KOPT-K1 (cell line): ENCODE results near the gene CORO2B.

Experiments used
- H3K27ac ChIP-seq: fragments of 200-600 bp; sonication (generic); 2 replicates; pipeline ENCODE4 v1.5.1; 2016; ENCODE audit warnings: antibody characterized with exemption, mild to moderate bottlenecking, low read depth, low read length; ENCODE audit not compliant: poor library complexity, severe bottlenecking
- H3K36me3 ChIP-seq: fragments of 200-600 bp; sonication (generic); 2 replicates; pipeline ENCODE4 v1.5.1; 2017; ENCODE audit warnings: antibody characterized with exemption, mild to moderate bottlenecking, low read length, moderate library complexity; ENCODE audit not compliant: insufficient read depth
- H3K9me3 ChIP-seq: fragments of 200-600 bp; sonication (generic); 2 replicates; pipeline ENCODE4 v1.5.1; 2017; ENCODE audit warnings: antibody characterized with exemption, low read length, mild to moderate bottlenecking; ENCODE audit not compliant: insufficient read depth, poor library complexity, severe bottlenecking

Gene CORO2B

DNA sequence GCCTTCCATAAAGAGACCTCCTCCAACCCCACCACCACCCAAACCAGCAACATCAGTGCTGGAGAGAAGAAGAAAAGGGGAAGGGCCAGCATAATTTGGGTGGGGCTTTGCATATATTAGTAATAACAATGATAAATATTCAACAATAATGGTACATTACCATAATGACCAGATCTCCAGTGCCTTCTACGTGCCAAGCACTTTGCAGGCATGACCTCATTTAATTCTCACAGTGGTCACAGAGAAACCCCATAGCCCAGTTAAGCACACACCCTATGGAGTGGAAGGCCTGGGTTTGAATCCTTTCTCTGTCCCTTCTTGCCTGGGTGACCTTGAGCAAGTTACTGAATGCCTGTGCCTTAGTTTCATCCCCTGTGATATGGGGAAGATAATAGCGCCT is 49.2 kb downstream of the CORO2B start:
- no peaks in the 10 kb centered on the region for H3K36me3 ChIP-seq

GRCh38 chr15:68629519-68630210 is 50.9 kb downstream of the CORO2B start:
- no peaks in the 10 kb centered on the region for H3K36me3 ChIP-seq
- no peak overlapping the region for H3K27ac ChIP-seq
- no peaks in the 10 kb centered on the region for H3K9me3 ChIP-seq

More for the DNA sequence above, 49.2 kb downstream of the CORO2B start:
- H3K27ac ChIP-seq: no peak overlapping the region
- no peaks in the 10 kb centered on the region for H3K9me3 ChIP-seq

GRCh38 chr15:68630211-68630555 is 51.4 kb downstream of the CORO2B start:
- Histone ChIP-seq H3K36me3 (no peaks in the 10 kb centered on the region), H3K9me3 (no peaks in the 10 kb centered on the region), H3K27ac (no peak overlapping the region)

DNA sequence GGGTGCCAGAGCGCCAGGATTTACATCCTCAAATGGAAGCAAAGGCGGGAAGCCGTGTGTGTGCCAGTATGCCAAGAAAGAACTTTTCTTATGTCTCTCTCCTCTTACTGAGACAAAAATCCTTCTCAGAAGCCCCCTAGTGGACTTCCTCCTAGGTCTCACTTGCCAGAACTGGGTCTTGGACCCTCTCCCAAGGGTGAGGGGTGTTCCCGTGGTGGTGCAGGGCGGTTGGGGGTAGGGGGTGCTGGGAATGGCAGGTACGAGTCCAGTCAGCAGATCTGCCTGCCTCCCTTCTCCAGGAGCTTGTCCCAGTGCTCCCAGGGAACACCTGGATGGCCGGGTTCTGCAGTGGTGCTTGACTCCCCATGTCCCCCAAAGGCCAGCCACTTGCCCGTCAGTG is 52.0 kb downstream of the CORO2B start:
- Histone ChIP-seq H3K27ac (no peak overlapping the region), H3K9me3 (no peaks in the 10 kb centered on the region), H3K36me3 (no peaks in the 10 kb centered on the region)

DNA sequence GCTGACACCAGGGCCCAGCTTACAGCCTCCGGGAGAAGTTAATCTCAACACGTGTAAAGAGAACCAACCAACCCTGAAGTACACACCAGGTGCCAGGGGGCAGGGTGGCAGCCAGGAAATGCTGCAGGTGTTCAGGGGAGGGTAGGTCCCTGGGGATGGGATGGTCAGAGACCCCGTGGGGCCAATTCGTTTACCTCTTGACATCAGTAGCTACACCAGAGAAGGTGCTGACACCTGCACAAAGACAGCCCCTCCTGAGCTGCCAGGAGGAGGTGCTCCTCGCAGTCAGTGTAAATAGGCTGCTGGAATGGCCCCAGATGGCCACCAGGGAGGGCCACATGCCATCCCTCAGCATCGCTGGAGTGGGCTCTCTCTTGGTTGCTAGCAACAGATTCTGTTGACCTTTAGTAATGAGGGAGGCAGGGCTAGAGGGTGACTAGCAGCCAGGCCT is 52.8 kb downstream of the CORO2B start:
- Histone ChIP-seq H3K36me3 (no peaks in the 10 kb centered on the region), H3K27ac (no peak overlapping the region), H3K9me3 (no peaks in the 10 kb centered on the region)

DNA sequence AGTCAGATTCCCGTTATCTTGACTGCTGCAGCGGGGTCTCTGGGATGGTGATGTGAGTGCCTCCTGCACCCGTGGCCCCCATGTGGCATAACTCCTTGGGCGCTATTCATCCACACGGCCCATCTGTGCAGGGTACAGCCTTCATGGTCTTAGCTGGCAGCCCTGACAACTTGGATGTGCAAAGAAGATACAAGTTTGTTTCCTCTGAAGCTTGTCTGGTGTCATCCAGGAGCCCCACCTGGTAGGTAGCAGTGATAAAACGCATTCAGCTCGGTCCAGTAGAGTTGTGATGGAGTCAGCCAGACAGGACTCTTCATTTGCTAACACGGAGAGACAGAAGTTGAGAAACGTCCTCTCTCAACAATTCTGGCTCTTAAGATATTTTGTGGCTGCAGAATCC is 53.3 kb downstream of the CORO2B start:
- no peaks in the 10 kb centered on the region for H3K36me3 ChIP-seq
- no peak overlapping the region for H3K27ac ChIP-seq

DNA sequence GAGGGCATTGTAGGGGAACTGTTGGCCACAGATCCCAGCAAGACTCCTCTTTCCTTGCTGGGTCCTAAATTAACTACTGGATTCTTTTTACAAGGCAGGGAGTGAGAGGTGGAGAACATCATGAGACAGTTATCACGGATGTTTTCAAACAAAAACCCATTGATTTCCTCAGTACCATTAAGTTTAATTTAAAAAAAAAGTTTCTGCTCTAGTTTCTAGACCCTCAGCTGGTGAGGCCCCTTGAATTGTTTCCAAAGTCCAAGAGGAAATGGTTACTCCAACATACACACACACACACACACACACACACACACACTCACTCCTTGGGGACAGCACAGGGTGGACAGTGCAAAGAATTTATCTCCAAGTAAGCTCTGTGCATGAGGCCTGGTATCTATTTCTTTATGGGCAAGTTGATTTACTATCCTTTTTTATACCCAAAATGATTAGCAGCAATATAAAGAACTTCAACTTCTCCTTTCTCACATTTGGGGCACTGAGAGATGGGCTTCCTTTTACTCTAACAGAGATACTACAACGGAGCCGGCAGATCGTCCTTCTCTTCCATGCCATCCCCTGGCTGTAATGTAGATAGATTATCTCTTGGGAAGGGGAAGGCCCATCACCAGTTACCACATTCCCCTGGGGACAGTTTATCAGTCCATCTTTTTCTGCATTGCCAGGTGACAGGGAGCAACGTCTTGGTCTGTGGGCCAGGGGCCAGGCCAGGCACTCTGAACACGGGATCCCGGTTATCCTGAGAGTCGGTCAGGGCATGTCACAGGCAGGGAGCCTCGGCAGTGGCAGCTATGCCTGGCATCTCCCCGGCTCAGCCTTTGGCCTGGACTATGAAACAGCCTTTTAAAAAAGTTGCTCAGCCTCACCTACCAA is 54.7 kb downstream of the CORO2B start:
- Histone ChIP-seq H3K36me3 (no peaks in the 10 kb centered on the region), H3K9me3 (no peaks in the 10 kb centered on the region), H3K27ac (no peak overlapping the region)

More for the DNA sequence above, 53.3 kb downstream of the CORO2B start:
- H3K9me3 ChIP-seq: no peaks in the 10 kb centered on the region

DNA sequence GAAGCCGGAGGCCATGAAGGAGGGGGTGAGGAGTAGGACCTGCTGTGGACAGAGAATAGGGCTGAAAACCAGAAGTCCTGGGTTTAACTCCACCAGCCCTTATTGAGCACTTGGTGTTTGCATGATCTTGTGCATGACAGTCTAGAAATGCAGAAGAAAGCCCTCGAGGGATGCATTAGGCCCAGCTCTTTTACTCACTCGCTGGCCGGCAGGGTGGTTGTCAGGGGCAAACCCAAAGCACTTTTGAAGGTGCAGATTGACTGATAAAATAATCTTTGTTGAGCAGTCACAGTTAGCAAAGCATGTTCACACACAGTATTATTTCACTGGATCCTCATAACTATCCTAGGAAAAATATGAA is 55.3 kb downstream of the CORO2B start:
- Histone ChIP-seq H3K9me3 (no peaks in the 10 kb centered on the region), H3K27ac (no peak overlapping the region), H3K36me3 (no peaks in the 10 kb centered on the region)

DNA sequence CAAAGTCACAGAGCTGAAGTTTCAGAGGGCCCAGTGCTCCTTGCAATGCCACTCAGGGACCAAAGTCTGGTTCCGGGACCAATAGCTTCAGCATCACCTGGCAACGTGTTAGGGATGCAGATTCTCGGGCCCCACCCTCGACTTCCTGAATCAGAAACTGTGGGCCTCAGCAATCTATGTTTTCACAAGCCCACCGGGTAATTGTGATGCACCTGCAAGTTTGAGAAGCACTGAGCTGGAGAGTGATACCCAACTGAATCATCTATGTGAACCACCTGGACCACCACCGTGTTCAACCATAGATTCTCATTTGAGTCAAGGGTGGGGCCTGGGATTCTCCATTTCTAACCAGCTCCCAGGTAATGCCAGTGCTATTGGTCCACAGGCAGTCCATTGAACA is 55.7 kb downstream of the CORO2B start:
- H3K27ac ChIP-seq: no peak overlapping the region
- H3K36me3 ChIP-seq: no peaks in the 10 kb centered on the region
- H3K9me3 ChIP-seq: no peaks in the 10 kb centered on the region

- H3K36me3 ChIP-seq: no peaks in the 10 kb centered on the region
- H3K9me3 ChIP-seq: no peaks in the 10 kb centered on the region
- no peak overlapping the region for H3K27ac ChIP-seq
Measured at GRCh38 chr15:68635141-68635540, 56.3 kb downstream of the CORO2B start.

DNA sequence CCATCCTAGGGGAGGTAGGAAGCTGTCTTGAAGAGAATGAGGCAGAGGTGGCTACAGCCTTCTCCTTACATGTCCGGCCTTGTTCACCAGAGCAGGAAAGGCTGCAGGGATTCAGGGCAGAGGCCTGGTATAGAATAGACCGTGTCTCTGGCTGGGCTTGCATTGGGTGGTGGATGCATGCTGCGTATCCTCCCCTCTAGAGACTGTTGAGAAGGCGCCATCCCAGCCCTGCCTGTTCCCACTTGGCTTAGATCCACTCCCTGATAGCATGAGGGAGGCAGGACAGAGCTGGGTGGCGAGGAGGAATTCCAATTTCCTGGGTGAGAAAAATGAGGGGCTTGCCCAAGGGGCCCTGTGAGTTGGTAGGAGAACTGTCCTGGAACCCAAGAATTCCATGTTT is 57.5 kb downstream of the CORO2B start:
- no peaks in the 10 kb centered on the region for H3K36me3 ChIP-seq
- H3K9me3 ChIP-seq: no peaks in the 10 kb centered on the region
- no peak overlapping the region for H3K27ac ChIP-seq

DNA sequence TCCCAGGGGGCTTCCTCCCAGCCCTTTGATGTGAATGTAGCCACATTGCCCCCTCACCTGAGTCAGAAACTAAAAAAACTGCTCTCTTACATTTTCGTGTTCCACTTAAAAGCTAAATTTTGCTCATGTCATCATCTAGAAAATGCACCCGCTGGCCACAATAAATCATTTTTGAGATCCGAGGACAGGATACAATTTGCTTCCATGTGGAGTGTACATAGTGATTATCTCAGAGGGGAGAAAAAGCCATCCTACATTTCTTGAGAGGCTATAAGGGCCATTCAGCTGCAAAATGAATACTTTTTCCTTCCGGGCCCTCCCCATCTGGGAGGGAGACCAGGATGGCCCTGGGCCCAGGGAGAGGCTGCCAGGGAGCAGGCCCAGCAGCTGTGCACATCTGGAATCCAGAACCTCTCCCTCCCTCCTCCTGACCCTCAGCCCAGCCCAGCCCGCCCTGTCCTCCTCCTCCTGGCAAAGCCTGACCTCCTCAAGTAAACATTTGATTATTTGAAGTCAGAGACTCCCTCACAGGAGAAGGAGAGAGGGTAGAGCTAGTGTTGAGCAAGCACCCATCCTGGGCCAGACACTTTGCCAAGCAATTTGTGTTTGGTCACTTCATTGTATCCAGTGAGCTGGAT is 59.1 kb downstream of the CORO2B start:
- H3K9me3 ChIP-seq: no peaks in the 10 kb centered on the region
- no peaks in the 10 kb centered on the region for H3K36me3 ChIP-seq
- no peak overlapping the region for H3K27ac ChIP-seq

DNA sequence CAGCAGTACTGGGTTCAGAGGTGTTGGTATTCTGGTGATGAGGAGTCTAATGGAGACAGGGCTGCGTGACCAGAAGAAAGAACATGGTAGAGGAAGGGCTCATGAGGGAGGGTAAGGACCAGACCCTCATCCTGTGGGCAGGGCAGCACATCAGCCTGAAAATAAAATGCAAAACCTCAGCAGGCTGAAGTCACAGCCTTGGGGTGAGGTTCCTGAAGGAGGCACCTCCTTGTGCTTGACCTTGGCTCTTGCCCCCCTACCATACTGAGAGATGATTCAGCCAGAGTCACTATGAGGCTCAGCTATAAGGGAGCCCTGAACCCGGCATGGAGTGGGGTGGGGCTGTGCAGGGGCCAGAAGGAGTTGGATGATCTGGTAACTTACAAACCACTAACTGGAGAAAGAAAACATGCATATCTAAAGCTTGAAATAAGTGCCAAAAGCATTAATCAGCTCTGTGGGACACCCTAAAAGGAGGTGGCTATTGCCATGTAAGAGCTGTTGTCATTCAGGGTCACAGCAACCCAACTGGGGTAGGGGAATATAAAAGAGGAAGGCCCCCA is 60.2 kb downstream of the CORO2B start:
- Histone ChIP-seq H3K27ac (no peak overlapping the region), H3K36me3 (no peaks in the 10 kb centered on the region), H3K9me3 (no peaks in the 10 kb centered on the region)

GRCh38 chr15:68639926-68640600 is 61.3 kb downstream of the CORO2B start:
- Histone ChIP-seq H3K36me3 (no peaks in the 10 kb centered on the region), H3K27ac (no peak overlapping the region), H3K9me3 (no peaks in the 10 kb centered on the region)
